RPMI7951 (cell line): ENCODE results near the gene PAGR1. TPM values are rescaled to one million over a fixed set of nuclear protein-coding genes. Genes with fewer than 3 reads are reported as not detected.
A peak's percentile ranks its signal among the peaks of the same experiment; 100 is the strongest.
"Not testable (repeated sequence)": the region's sequence is repeated elsewhere in the genome, so short reads cannot be mapped to it uniquely, and the experiment has no call there.

ENCODE experiments used
- DNase-seq: peaks from one replicate; pipeline ENCODE4 v3.0.0-alpha.2; 2012; ENCODE audit warnings: low read depth
- total RNA-seq: library from RNA; depleted of rRNA; stranded (reverse); fragments of >200 nt; shearing (Covaris generic); gene quantifications from 2 replicates; pipeline ENCODE4 v1.2.3, GENCODE V29; 2014; rRNA removed

Gene PAGR1
- total RNA-seq = 20.5 and 22.8 TPM in 2 replicates

GRCh38 chr16:29815793-29816693, at the start of gene PAGR1:
Gene PAGR1 (plus strand): TSS chr16:29816152. CDS start chr16:29816526, 374 bp downstream.
- DNase-seq = peak; percentile 97

GRCh38 chr16:29766571-29766970, 49.4 kb upstream of the PAGR1 start:
- DNase-seq = no peak

GRCh38 chr16:29767062-29767461, 48.9 kb upstream of the PAGR1 start:
- no peak for DNase-seq

GRCh38 chr16:29769507-29769906, 46.4 kb upstream of the PAGR1 start:
- DNase-seq = no peak

- no peak for DNase-seq
These were observed 45.6 kb upstream of the PAGR1 start for GRCh38 chr16:29770250-29770929.

- DNase-seq = not testable (repeated sequence)
These were observed 43.6 kb upstream of the PAGR1 start for GRCh38 chr16:29772330-29772729.

GRCh38 chr16:29774730-29775129, 41.2 kb upstream of the PAGR1 start:
- no peak for DNase-seq

- peak; percentile 78 for DNase-seq
These were observed 40.1 kb upstream of the PAGR1 start for GRCh38 chr16:29775742-29776408.

GRCh38 chr16:29777576-29778350, 38.2 kb upstream of the PAGR1 start, which contains the start of gene ZG16:
Gene ZG16 (plus strand): TSS chr16:29778256. CDS start chr16:29779267, 1,011 bp downstream.
- no peak for DNase-seq

- peak; percentile 55 for DNase-seq
These were observed 36.5 kb upstream of the PAGR1 start for GRCh38 chr16:29779474-29779873.

- not testable (repeated sequence) for DNase-seq
These were observed 32.6 kb upstream of the PAGR1 start for GRCh38 chr16:29783094-29783953.

- DNase-seq = no peak
These were observed 31.8 kb upstream of the PAGR1 start for GRCh38 chr16:29784157-29784556.

GRCh38 chr16:29784901-29785500, 31.0 kb upstream of the PAGR1 start:
- peak; percentile 65 for DNase-seq

- not testable (repeated sequence) for DNase-seq
These were observed 28.8 kb upstream of the PAGR1 start for GRCh38 chr16:29787155-29787554.

- no peak for DNase-seq
These were observed 26.2 kb upstream of the PAGR1 start for GRCh38 chr16:29789775-29790182.

GRCh38 chr16:29790183-29790948, 25.6 kb upstream of the PAGR1 start, which contains the start of gene KIF22:
Gene KIF22 (plus strand): TSS chr16:29790751. CDS start chr16:29790760, 9 bp downstream.
- peak; percentile 97 for DNase-seq

GRCh38 chr16:29790949-29791844, 24.8 kb upstream of the PAGR1 start:
- no peak for DNase-seq
